MCF 10A (cell line): ENCODE results near the gene FUNDC2. TPM values are rescaled to one million over a fixed set of nuclear protein-coding genes. Genes with fewer than 3 reads are reported as not detected.

Source experiments
- BruUV-seq: library from RNA; stranded (reverse); fragments of 400-500 nt; replicated peaks from 2 replicates; lab custom pipeline; 2021; lab: Mats Ljungman, UMichigan
- CTCF ChIA-PET: fragments of 300-600 bp; sonication (Branson Sonifier 250); formaldehyde crosslinking; extraction: SDS; loops from one replicate; lab custom pipeline; 2021; ENCODE audit warnings: antibody characterized with exemption, inconsistent platforms; lab: Yijun Ruan, JAX
- POLR2A ChIA-PET: fragments of 300-600, 350-650 bp; sonication (Branson Sonifier 250); formaldehyde crosslinking; extraction: SDS; loops from one replicate; lab custom pipeline; 2020; ENCODE audit warnings: antibody characterized with exemption, inconsistent platforms; lab: Yijun Ruan, JAX
- DNase-seq: peaks from one replicate; pipeline ENCODE4 v3.0.0-alpha.2; 2018; ENCODE audit not compliant: unreplicated experiment
- H3K27ac Mint-ChIP-seq: one replicate; pipeline ENCODE4 v1.8.0; 2022; ENCODE audit warnings: mild to moderate bottlenecking, low read depth, mixed read lengths; ENCODE audit not compliant: unreplicated experiment
- H3K27me3 Mint-ChIP-seq: one replicate; pipeline ENCODE4 v1.8.0; 2022; ENCODE audit warnings: mixed read lengths; ENCODE audit not compliant: insufficient read depth, unreplicated experiment
- H3K36me3 Mint-ChIP-seq: one replicate; pipeline ENCODE4 v1.8.0; 2022; ENCODE audit warnings: mild to moderate bottlenecking, moderate library complexity, mixed read lengths; ENCODE audit not compliant: insufficient read depth, unreplicated experiment
- H3K4me1 Mint-ChIP-seq: one replicate; pipeline ENCODE4 v1.8.0; 2022; ENCODE audit warnings: mixed read lengths; ENCODE audit not compliant: insufficient read depth, unreplicated experiment
- H3K4me3 Mint-ChIP-seq: one replicate; pipeline ENCODE4 v1.8.0; 2022; ENCODE audit warnings: mild to moderate bottlenecking, moderate library complexity, mixed read lengths; ENCODE audit not compliant: unreplicated experiment
- H3K9me3 Mint-ChIP-seq: one replicate; pipeline ENCODE4 v1.8.0; 2022; ENCODE audit warnings: mixed read lengths; ENCODE audit not compliant: unreplicated experiment
- intact Hi-C: fragments of 100-400 bp; cut with micrococcal nuclease; formaldehyde crosslinking; loops from 2 replicates; pipeline ENCODE4 v1.14.1; 2022
- total RNA-seq: library from RNA; stranded (reverse); gene quantifications from 2 replicates; pipeline ENCODE4 v1.2.3, GENCODE V29; 2022
- TF ChIP-seq, protein P1 (sequence below): fragments of 200-600 bp; IDR thresholded peaks from one replicate; pipeline ENCODE4 v1.8.0; 2022; ENCODE audit warnings: antibody characterized with exemption, mild to moderate bottlenecking; ENCODE audit not compliant: unreplicated experiment

Gene FUNDC2
- total RNA-seq, 1 experiment from 2014 or later: 54.8 TPM

DNA sequence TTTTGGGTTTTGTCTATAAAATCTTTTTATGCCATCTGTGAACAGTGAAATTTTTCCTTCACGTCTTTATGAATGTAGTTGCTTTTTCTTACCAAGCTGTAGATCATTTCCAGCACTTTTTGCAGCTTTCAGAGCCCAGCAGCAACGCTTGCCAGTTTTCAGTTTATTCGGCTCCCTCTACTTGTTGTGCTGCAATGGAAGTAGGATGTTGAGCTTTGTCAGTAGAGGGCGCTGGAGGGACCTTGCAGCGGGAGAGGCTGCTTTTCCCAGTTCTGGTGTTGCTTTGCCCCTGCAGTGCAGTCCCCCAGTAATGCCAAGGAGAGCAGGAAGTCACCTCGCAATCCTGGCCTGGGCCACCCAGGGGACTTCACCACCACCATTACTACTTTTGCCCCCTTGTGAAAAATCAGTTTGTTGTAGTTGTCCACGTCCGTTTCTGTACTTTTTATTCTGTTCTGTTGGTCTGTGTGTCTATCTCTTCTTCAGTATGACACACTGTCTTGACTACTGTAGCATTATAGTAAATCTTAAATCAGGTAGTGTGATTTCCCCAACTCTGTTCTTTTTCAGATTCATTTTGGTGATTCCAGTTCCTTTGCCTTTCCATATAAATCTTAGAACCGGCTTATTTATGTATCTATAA, 22.5 kb downstream of the FUNDC2 start:
- H3K27ac Mint-ChIP-seq: no peak overlapping the region
- intact Hi-C loops: no loop called here
- peaks cover 62% of the 10 kb centered on the region for H3K27me3 Mint-ChIP-seq
- peaks cover 15% of the 10 kb centered on the region for H3K36me3 Mint-ChIP-seq
- DNase-seq: peak; percentile 66
- no peaks in the 10 kb centered on the region for H3K9me3 Mint-ChIP-seq
- H3K4me1 Mint-ChIP-seq: peaks cover 7% of the 10 kb centered on the region
- no peak overlapping the region for H3K4me3 Mint-ChIP-seq
- BruUV-seq: no TSS peak
- ChIA-PET POLR2A (no interaction called here), CTCF (interaction anchor here (0.7 to 0.9 kb wide), 5 partner anchors 9 to 24 kb away, joined by 3 to 6 read pairs (median 3); no protein-coding TSS in a partner anchor)
- TF ChIP-seq, protein P1, sequence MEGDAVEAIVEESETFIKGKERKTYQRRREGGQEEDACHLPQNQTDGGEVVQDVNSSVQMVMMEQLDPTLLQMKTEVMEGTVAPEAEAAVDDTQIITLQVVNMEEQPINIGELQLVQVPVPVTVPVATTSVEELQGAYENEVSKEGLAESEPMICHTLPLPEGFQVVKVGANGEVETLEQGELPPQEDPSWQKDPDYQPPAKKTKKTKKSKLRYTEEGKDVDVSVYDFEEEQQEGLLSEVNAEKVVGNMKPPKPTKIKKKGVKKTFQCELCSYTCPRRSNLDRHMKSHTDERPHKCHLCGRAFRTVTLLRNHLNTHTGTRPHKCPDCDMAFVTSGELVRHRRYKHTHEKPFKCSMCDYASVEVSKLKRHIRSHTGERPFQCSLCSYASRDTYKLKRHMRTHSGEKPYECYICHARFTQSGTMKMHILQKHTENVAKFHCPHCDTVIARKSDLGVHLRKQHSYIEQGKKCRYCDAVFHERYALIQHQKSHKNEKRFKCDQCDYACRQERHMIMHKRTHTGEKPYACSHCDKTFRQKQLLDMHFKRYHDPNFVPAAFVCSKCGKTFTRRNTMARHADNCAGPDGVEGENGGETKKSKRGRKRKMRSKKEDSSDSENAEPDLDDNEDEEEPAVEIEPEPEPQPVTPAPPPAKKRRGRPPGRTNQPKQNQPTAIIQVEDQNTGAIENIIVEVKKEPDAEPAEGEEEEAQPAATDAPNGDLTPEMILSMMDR: peak; percentile 50

DNA sequence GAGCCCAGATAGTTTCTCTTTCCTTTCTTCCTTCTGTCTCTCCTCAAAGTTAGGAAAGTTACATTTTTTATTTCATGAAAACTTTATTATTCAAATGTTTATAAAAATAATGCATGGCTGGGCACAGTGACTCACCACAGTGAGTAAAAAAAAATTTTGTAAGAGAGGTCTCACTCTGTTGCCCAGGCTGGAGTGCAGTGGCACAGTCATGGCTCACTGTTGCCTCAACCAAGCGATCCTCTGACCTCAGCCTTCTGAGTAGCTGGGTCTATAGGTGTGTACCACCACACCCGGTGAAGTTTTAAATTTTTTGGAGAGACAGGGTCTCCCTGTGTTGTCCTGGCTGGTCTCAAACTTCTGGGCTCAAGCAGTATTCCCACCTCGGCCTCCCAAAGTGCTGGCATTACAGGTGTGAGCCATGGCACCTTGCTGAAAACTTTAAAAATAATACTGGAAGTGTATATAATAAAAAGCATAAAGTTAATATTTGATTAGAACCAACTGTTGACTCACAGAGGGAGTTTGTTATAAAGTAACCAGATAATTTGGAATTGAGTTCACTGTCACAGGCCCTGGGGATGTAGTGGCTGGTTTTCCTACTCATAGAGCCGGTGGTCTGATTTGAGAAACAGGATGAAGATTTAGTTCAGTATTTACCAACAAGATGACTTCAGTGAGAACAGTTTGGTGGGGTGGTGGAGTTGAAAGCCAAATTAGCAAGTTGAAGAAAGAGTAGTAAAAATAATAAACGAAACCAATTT, 26.3 kb downstream of the FUNDC2 start:
- no peaks in the 10 kb centered on the region for H3K9me3 Mint-ChIP-seq
- CTCF ChIA-PET: interaction anchor here (0.7 kb wide), 1 partner anchor 73 kb away, joined by 5 read pairs; no protein-coding TSS in a partner anchor
- TF ChIP-seq, protein P1: no peak

DNA sequence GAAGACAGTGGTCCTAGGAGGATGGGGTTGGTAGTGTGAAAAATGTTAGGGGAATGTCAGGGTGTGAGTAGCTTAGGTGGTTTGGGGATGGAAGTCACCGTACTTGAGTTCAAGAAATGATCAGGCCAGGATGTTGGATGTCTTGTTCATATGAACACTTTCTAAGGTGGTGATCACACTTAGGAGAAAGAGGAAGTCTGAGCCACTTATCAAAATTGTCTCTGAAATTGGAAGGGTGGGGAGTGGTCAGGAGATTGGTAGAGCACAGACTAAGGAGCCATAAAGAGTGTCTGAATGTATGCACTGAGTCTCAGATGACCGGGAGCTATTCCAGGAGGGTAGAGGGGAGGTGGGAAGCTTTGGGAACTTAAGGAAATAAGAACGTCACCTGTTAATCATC, 27.0 kb downstream of the FUNDC2 start:
- TF ChIP-seq, protein P1: no peak
- DNase-seq: no peak
- no peak overlapping the region for H3K27ac Mint-ChIP-seq
- H3K4me1 Mint-ChIP-seq: no peaks in the 10 kb centered on the region
- H3K27me3 Mint-ChIP-seq: peaks cover 27% of the 10 kb centered on the region
- no peaks in the 10 kb centered on the region for H3K9me3 Mint-ChIP-seq
- H3K4me3 Mint-ChIP-seq: no peak overlapping the region
- ChIA-PET CTCF (no interaction called here), POLR2A (no interaction called here)
- no TSS peak for BruUV-seq
- peaks cover 34% of the 10 kb centered on the region for H3K36me3 Mint-ChIP-seq
- intact Hi-C loops: no loop called here

More for the DNA sequence above, 26.3 kb downstream of the FUNDC2 start:
- H3K4me1 Mint-ChIP-seq: no peaks in the 10 kb centered on the region
- DNase-seq: no peak
- POLR2A ChIA-PET: no interaction called here
- H3K27me3 Mint-ChIP-seq: peaks cover 35% of the 10 kb centered on the region
- peaks cover 28% of the 10 kb centered on the region for H3K36me3 Mint-ChIP-seq
- intact Hi-C loops: no loop called here
- BruUV-seq: no TSS peak
- no peak overlapping the region for H3K27ac Mint-ChIP-seq
- H3K4me3 Mint-ChIP-seq: no peak overlapping the region

- no peaks in the 10 kb centered on the region for H3K4me1 Mint-ChIP-seq
- intact Hi-C loops: no loop called here
- peaks cover 29% of the 10 kb centered on the region for H3K36me3 Mint-ChIP-seq
- H3K27ac Mint-ChIP-seq: no peak overlapping the region
- TF ChIP-seq, protein P1: no peak
- H3K27me3 Mint-ChIP-seq: peaks cover 21% of the 10 kb centered on the region
- DNase-seq: no peak
- H3K9me3 Mint-ChIP-seq: no peaks in the 10 kb centered on the region
- POLR2A ChIA-PET: no interaction called here
- CTCF ChIA-PET: interaction anchor here (0.6 to 3.1 kb wide), 2 partner anchors 22 to 74 kb away, joined by 3 to 20 read pairs; no protein-coding TSS in a partner anchor
- no TSS peak for BruUV-seq
- no peak overlapping the region for H3K4me3 Mint-ChIP-seq
Measured at GRCh38 chrX:155054255-155054654, 27.6 kb downstream of the FUNDC2 start.
